Stimulated activated CD4-positive, alpha-beta T cell treated with anti-CD3 and anti-CD28 coated beads, Interleukin-12 subunit alpha, Interleukin-12 subunit beta, amount 100 ng/mL, for 48 hours (primary cell): ENCODE data around the gene ENTHD1.

Experiments used
- DNase-seq, 3 donors: peaks; one replicate each; pipeline ENCODE4 v3.0.0-alpha.2; 2020; ENCODE audit warnings: low read depth in 2 of 3, low spot score in 1 of 3

The ENTHD1 gene

DNA sequence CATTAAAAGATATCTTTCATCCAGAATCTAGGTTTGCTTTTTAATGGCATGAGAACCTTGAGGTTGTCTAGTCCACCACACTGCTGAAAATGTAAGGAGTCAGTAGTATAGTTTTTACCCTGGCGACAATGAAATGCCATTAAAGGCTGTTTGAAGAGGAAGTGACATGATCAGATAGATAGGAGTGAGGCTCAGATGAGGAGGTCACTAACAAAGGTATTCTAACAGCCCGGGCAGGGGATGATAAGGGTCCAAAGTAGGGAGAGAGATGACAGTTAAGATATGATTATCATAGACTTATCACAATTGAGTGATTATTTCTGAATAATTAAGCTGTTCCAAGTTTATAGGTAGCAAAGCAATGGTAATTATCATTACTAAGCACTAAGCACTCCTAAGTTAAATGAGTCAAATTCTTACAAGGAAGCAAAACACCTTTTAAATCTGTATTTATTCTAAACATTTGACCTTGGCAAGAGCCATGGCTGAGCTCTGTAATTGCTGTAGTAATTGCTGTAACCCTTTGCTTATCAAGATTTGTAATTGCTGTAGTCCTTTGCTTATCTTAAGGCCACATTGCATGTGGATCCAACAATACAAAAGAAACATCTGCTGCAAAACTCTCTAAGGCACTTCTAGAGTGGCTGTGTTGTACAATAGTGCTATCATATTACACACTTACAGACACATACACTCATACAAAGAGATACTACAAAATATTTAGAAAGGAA, 92.6 kb downstream of the ENTHD1 start:
- DNase-seq, result no peak

DNA sequence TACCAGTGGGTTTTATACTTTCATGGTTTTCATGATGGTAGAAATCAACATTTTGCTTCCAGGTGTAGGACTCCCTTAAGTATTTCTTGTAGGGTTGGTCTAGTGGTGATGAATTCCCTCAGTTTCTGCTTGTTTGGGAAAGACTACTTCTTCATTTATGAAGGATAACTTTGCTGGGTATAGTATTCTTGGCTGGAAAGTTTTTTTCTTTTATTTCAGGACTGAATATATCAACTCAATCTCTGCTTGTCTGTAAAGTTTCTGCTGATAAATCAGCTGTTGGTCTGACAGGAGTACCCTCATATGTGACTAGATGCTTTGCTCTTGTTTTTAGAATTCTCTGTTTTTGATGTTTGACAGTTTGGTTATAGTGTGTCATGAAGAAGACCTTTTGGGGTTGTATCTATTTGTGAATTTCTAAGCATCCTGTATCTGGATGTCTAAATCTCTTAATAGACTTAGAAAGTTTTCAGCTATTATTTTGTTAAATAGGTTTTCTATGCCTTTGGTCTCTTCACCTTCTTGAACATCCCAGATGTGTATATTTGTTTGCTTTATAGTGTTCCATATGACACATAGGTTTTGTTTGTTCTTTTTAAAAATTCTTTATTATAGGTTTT, 95.9 kb downstream of the ENTHD1 start:
- no peak for DNase-seq

GRCh38 chr22:39789788-39790187, 103.8 kb downstream of the ENTHD1 start:
- DNase-seq, result no peak

GRCh38 chr22:39785232-39785631, 108.3 kb downstream of the ENTHD1 start:
- no peak for DNase-seq

DNA sequence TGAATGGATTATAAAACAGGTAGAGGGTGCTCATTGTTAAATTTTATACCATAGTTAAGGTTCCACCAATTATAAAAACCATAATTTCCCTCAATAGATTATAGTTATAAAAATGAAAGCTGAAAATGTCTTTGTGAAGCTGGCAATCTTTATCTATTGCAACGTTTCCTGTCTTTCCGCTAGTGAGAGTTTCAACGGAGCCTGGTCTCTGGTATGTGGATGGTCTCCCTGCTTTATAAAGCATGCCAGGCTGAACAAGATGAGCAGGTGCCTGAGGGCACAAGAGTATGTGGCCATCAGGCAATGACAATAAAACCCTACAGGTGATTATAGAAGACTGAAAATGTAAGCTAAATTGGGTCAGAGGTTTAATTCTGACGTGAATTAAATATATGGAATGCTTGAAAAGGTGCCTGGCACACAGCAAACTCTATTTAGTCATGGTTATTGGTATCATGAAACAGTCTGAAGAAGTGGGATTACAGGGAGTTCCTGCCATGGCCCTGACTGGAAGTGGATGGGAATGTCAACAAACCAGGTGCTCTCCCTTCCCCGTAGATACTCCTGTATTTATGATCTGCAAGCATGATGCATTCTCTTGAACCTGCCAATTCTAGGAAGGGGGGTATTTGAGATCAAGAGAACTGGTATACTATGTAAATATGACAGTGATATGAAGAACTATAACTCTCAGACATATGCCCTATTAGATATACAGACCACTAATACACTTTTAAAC, 115.7 kb downstream of the ENTHD1 start:
- DNase-seq, result no peak

DNA sequence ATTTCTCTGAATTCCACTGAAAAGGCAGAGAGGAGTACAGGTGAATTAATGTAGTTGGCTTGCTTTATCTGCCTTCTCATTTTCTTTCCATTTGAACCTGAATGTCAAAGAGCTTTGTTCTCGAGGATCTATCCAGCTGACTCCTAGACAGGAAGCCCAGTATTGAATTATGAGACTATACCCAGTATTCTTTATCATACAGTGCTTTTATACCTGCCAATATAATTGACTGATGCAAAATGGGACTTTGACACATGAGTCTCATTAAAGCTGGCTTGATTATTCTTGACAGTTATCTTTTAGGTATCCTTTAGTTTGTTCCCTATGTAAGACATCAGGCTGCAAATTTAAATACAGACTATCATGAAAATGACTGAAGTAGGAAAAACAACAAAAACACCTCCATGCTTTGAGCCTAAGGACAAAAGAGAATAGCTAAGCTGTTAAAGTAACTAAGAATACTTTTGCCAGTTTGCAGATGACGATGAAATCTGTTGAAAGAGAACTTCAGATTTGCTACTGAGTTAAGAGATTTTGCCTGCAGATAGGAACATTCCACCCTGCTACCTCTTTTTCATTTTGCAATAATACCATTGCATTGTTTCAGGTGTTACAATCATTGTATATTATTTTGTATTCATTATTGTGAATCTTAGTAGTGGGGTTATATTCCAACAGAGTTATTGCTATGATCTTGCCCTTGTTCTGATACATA, 117.1 kb downstream of the ENTHD1 start:
- DNase-seq, result no peak

- DNase-seq, result peak in 2 of 3 donors; percentile 8 to 18
These were observed 119.5 kb downstream of the ENTHD1 start for GRCh38 chr22:39773976-39774539.

DNA sequence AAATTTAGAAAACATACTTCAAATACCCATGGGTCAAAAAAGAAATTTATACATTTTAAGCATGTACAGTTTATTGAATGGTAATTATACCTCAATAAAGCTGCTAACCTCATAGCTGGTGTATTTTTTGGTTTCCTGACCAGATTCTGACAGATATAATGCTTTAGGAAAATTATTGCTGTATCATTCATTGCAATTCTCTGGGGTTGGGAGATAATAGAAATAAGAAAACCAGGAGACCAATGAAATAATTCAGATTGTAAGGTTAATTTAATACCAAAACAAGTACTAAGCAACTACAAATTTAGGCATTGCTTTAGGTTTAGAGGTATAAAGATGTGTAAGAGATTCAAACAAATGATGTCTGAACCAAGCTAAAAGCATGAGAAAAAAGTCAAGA, 120.1 kb downstream of the ENTHD1 start:
- no peak for DNase-seq

DNA sequence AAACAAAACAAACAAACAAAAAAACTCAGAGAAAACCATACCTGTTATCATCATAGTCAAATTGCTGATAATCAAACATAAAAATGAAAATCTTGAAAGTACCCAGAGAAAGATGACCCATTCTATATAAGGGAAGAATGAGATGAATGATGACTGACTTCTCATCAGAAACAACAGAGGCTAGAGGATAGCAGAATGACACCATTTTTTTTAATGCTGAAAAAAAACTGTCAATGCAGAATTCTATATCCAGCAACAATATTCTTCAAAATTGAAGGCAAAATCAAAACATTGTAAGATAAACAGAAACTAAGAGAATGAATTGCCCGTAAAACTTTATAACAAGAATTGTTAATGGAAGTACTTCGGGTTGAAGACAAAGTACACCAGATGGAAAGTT, 122.1 kb downstream of the ENTHD1 start:
- no peak for DNase-seq

DNA sequence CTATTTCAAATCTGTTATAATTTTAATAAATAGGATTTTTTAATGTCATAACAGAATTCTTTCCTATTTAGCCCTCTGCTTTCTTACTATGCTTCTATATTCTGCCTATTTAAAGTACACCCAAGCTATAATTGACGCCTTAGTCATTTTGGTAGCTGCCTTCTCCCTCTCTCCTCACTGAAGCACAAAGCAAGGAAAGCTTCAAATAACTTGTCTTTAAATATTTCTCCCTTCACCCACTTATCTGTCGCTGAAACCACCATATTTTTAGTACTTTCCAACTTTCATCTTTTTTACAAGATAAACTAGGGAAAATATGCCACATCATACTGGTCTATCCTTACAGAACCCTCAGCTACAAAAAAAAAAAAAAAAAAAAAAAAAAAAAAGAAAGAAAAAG, 127.9 kb downstream of the ENTHD1 start:
- no peak for DNase-seq

DNA sequence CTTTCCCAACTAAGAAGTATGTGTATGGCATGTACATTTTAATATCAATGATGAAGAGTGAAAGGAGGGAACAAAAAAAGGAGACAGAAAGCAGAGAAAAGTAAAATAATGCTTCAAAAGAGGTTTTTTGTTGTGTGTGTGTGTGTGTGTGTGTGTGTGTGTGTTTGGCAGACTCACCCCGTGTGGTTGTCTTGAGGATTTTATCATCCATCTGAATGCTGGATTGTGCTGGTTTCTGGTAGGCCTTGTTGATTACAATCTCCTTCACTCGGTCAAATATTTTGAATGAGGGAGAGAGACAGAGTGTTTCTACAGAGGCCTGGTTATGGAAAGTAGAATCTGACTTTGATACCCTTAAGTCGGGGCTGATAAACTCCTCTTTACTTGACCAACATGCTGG, 128.5 kb downstream of the ENTHD1 start:
- DNase-seq, result no peak

- DNase-seq, result no peak
These were observed 130.3 kb downstream of the ENTHD1 start for GRCh38 chr22:39763276-39763675.

DNA sequence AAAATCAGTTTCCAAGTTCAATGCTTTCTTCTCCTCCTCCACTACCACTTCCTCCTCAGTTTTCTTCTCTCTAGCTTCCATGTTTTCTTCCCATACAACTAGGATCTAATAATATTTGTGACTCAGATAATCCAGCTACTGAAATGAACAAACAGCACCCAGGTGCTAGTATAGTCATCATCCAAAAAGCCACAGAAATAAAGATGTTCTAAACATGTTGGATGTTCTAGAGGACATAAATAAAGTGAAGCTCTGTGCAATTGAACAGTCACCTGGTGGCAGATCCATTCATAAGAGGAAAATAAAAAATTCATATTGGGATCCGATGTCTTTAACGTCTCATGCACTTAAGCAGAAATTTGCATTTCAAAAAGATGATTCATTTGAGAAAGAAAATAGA, 142.8 kb downstream of the ENTHD1 start:
- DNase-seq, result no peak

DNA sequence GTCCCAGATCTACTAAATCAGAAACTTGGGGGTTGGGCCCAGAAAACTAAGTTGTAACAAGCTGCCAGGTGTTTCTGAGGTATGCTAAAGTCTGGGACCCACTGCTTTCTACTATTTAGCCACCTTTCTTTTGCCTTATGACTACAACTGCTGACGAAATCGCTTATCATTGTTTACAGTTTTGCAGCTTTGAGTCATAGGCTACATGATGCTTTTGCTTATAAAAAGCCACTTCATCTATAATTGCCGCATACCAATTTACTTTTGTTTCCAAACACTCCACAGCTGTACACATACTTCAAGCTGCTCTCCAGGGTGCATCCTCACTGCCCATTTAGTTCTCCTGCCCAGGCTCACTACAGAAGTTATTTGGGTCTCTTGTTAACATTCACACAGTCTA, 144.7 kb downstream of the ENTHD1 start:
- no peak for DNase-seq

GRCh38 chr22:39746600-39747262, 146.8 kb downstream of the ENTHD1 start:
- DNase-seq, result no peak

GRCh38 chr22:39745789-39746188, 147.8 kb downstream of the ENTHD1 start:
- no peak for DNase-seq

DNA sequence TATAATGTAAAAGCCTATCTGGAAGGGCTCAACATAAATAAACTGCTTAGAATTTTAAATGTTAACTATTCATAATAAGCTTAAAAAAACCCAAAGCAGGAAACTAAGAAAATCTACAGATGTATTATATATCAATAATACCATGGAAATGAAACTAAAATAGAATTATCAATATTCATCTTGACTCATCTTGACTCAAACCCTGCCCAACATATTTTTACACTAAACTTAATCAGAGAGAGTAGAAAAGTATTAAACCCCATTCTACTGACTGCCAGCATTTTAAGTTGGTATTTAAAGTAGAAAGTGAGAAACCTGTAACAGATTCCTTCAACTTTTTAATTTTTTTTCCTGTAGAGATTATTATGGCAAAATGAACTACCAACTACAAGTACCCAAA, 149.2 kb downstream of the ENTHD1 start:
- DNase-seq, result no peak

DNA sequence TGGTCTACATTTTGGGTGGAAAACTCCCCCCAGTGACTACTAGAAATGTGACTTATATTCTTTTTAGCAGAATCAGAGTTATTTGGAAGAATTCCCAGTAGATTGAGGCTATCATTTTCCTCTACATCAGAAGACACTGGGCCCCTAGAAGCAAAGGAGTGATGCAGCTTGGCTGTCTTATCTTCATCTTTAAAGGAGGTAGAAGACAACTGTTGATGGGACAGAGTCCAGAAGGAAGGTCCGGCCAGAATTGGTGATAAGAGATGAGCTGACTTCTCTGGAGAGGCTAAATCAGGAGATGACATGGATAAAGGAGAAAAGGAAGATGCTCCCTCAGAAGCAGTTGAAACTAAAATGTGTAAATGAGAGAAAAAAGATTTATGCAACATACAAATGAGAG, 149.6 kb downstream of the ENTHD1 start:
- no peak for DNase-seq

DNA sequence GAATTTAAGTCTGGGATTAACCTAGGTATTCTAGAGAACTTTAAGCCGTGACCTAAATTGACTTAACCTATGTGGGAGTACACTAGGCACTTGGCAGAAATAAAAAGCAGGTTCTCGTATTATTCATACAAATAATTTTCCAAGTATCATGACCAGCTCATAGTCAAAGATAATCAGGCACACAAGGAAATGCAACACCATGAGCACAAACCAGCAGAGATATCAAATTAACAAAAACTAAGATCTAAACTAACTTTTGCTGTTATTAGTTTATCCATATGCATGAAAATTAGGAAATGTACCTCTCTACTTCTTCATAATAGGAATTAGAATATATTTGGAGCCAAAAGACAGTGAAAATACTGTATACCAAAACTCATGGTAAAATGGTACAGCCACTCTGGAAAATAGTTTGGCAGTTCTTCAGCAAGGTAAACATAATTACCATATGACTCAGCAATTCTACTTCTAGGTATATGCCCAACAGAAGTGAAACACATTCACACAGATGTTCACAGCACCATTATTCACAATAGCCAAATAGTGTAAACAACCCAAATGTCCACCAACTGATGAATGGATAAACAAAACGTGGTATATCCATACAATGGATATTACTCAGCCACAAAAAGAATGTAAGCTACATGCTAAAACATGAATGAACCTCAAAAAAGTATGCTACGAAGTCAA, 154.1 kb downstream of the ENTHD1 start:
- no peak for DNase-seq

DNA sequence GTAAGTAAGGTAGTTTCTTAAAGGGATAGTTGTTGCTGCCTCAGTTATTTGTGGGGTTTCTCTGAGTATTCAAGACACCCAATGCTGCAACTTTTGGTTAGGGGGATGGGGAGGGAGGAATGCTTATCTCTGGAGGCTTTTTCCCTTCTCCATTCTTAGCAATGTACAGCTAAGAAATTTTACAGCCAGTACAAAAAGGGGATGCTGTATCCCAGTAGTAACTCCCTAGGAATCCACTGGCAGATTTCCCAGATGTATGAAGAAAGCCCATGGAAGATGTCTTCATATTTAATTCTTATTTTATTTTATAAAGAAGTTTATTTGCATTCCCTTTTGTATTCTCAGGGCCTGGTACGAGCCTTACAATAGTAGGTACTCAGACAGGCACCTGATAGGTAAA, 154.8 kb downstream of the ENTHD1 start:
- DNase-seq, result no peak
